Epidermal melanocyte (primary cell): ENCODE measurements around the gene PDILT.

Source experiments
- DNase-seq: peaks from one replicate; pipeline ENCODE4 v3.0.0; 2011; ENCODE audit warnings: low spot score; ENCODE audit not compliant: insufficient read length

PDILT gene

GRCh38 chr16:20364051-20364450 is 40.5 kb downstream of the PDILT start:
- DNase-seq = no peak

- no peak for DNase-seq
These were observed 41.3 kb downstream of the PDILT start for GRCh38 chr16:20363191-20363590.

- DNase-seq = no peak
These were observed 44.5 kb downstream of the PDILT start for GRCh38 chr16:20359997-20360396.

- DNase-seq = no peak
These were observed 49.3 kb downstream of the PDILT start for GRCh38 chr16:20355114-20355782.

- DNase-seq = no peak
These were observed 51.2 kb downstream of the PDILT start for GRCh38 chr16:20353379-20353778.

- no peak for DNase-seq
These were observed 51.9 kb downstream of the PDILT start, which contains the start of gene UMOD for GRCh38 chr16:20352615-20353014. UMOD (minus strand) TSS chr16:20352715; CDS start chr16:20350737, 1,978 bp downstream.

GRCh38 chr16:20349615-20350014 is 54.9 kb downstream of the PDILT start:
- DNase-seq = no peak

GRCh38 chr16:20348365-20349185 is 56.0 kb downstream of the PDILT start:
- DNase-seq = no peak

GRCh38 chr16:20347666-20348364 is 56.7 kb downstream of the PDILT start:
- DNase-seq = no peak

GRCh38 chr16:20344611-20345010 is 59.9 kb downstream of the PDILT start:
- DNase-seq = no peak

- no peak for DNase-seq
These were observed 64.8 kb downstream of the PDILT start for GRCh38 chr16:20339744-20340143.

GRCh38 chr16:20336955-20337354 is 67.6 kb downstream of the PDILT start:
- no peak for DNase-seq

GRCh38 chr16:20334396-20334795 is 70.1 kb downstream of the PDILT start:
- DNase-seq = no peak

GRCh38 chr16:20333120-20333519 is 71.4 kb downstream of the PDILT start:
- no peak for DNase-seq

- no peak for DNase-seq
These were observed 72.1 kb downstream of the PDILT start for GRCh38 chr16:20332411-20332810.

GRCh38 chr16:20331635-20332034 is 72.9 kb downstream of the PDILT start:
- DNase-seq = no peak

GRCh38 chr16:20329392-20330138 is 75.0 kb downstream of the PDILT start:
- DNase-seq = no peak

GRCh38 chr16:20327444-20328041 is 77.0 kb downstream of the PDILT start, which contains the start of gene GP2:
GP2 (minus strand) TSS chr16:20327513; CDS start chr16:20326431, 1,082 bp downstream.
- no peak for DNase-seq

GRCh38 chr16:20326321-20326720 is 78.2 kb downstream of the PDILT start:
- no peak for DNase-seq

GRCh38 chr16:20325005-20325404 is 79.5 kb downstream of the PDILT start:
- no peak for DNase-seq

GRCh38 chr16:20323591-20324117 is 80.9 kb downstream of the PDILT start:
- no peak for DNase-seq
